ENCODE measurements around the gene PI4K2B. TPM values are rescaled to one million over a fixed set of nuclear protein-coding genes. Genes with fewer than 3 reads are reported as not detected.
"Not testable (repeated sequence)": the region's sequence is repeated elsewhere in the genome, so short reads cannot be mapped to it uniquely, and the experiment has no call there.

The PI4K2B gene
- total RNA-seq, 1 donor from 2014 or later = 21.1 TPM

DNA sequence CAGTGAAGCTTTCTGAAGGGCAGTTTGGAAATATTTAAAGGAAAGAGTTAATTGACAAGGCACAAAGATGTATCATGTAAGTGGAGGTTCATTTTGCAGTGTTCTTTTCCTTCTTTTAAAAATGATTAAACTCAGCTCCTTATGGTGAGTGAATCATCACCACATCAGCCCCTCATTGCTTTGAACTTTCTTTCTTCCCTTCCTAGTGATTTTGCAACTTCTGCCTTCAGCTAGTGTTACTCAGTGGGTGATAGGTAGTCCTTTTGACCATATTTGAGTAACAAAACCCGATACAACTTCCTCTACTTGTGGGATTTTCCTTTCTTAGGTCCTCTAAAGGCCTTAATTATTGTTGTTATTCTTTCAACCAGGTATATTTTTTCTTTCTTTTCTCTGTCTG, 86.9 kb downstream of the PI4K2B start:
- Histone ChIP-seq H3K4me1 (no peaks in the 10 kb centered on the region), H3K27me3 (ENCODE audit: low read depth) (no peaks in the 10 kb centered on the region), H3K9me3 (no peaks in the 10 kb centered on the region), H3K27ac (no peak overlapping the region), H3K36me3 (peaks cover 47% of the 10 kb centered on the region), H3K4me3 (no peak overlapping the region)
- TF ChIP-seq CTCF (IDR thresholded peaks at IDR 0.05) = no peak
- intact Hi-C loops (cut with DNase I) = no loop called here
- no peak for DNase-seq
- peak; percentile 58 to 68 for ATAC-seq

DNA sequence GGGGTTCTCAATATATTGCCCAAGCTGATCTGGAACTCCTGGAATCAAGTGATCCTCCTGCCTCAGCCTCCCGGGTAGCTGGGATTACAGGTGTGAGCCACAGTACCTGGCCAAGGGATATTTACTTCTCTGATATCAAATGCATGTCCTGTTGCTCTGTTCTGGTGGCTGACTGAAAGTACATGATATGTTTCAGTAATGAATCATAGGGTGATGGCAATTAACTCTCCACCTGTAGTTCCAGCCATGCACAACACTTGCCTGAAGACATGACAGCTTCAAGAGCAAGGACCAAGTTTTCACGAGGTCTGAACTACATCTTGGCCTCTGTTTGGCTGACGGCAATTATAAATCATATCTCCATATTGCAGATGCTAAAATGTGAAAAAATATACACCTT, 87.9 kb downstream of the PI4K2B start:
- Histone ChIP-seq H3K9me3 (no peaks in the 10 kb centered on the region), H3K27me3 (ENCODE audit: low read depth) (no peaks in the 10 kb centered on the region), H3K27ac (no peak overlapping the region), H3K36me3 (peaks cover 38% of the 10 kb centered on the region), H3K4me1 (no peaks in the 10 kb centered on the region), H3K4me3 (no peak overlapping the region)
- TF ChIP-seq CTCF (IDR thresholded peaks at IDR 0.05) = no peak
- no peak for ATAC-seq
- no peak for DNase-seq
- intact Hi-C loops (cut with DNase I) = no loop called here

- DNase-seq; H3K27ac ChIP-seq; H3K27me3 ChIP-seq (ENCODE audit: low read depth); H3K9me3 ChIP-seq; H3K4me3 ChIP-seq; ATAC-seq; intact Hi-C loops (cut with DNase I); H3K4me1 ChIP-seq; H3K36me3 ChIP-seq: not testable (repeated sequence)
These were observed 94.6 kb downstream of the PI4K2B start for GRCh38 chr4:25328463-25328862.

Other genes starting within 250 kb of the PI4K2B start
- 1.3 TPM for gene LGI2, start 203.1 kb upstream of the PI4K2B start, total RNA-seq
- 11.3 TPM for gene SEPSECS, start 73.6 kb upstream of the PI4K2B start, total RNA-seq
- gene ZCCHC4, start 78.7 kb downstream of the PI4K2B start, total RNA-seq = 12.2 TPM
- gene ANAPC4, start 143.2 kb downstream of the PI4K2B start, total RNA-seq = 33.8 TPM